Measurements from ENCODE around the gene RAD9A.
"Not testable (repeated sequence)": the region's sequence is repeated elsewhere in the genome, so short reads cannot be mapped to it uniquely, and the experiment has no call there.

The RAD9A gene

DNA sequence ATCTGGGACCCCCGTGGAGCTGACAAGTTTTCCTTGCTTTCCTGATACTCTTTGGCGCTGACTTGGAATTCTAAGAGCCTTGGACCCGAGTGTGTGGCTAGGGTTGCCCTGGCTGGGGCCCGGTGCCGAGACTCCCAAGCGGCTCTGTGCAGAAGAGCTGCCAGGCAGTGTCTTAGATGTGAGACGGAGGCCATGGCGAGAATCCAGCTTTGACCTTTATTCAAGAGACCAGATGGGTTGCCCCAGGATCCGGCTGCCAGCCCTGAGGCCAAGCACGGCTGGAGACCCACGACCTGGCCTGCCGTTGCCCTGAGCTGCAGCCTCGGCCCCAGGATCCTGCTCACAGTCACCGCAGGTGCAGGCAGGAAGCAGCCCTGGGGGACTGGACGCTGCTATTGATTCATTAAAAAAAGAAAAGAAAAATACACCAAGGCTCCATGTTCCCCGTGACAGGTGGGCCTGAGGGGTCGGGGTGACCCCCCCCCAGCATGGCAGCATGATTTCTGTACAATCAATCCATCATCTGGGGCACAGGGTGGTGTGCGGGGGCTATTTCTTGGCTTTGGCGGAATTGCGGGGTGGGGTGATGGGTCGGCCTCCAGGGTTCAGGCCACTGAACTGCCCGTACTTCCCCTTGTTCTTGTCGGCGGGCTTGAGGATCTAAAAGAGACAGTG is 6.3 kb downstream of the RAD9A start:
- no peak for DNase-seq

DNA sequence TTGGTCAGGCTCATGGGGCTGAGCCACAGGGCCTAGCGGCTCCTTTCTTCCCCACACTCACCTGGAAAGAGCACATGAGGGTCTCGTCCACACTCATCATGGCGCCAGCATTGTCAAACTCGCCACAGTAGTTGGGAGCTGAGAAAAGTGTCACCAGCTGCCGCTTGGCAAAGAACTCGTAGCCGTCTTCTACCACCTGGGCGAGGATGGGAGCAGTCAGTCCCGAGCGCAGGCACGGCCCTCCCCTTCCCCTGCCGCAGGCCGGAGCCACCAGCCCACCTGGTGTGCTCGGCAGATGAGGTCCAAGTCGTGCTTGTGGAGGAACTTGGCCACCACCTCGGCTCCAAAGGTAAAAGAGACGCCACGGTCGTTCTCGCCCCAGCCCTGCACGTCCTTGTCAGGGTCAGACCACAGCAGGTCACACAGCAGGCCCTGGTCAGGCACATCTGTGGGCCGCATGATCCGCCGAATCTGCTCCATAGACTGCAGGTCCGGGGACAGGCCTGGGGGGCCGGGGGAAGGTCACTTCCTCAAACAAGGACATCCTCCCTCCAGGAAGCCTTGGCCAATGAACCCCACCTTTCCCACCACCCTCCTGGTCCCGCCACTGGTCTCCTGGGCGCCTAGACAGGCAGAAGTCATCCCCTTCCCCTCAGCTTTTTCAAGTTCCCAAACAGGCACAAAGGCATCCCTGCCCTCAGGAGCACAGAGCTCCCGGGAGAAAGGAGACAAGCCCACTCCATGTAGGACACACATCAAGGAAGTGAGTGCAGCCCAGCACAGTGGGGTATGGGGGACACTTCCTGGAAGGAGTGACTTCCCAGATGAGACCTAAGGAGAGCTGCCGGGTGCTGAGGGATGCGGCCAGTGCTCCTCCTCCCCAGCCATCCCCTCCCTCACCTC is 7.1 kb downstream of the RAD9A start:
- DNase-seq: no peak

DNA sequence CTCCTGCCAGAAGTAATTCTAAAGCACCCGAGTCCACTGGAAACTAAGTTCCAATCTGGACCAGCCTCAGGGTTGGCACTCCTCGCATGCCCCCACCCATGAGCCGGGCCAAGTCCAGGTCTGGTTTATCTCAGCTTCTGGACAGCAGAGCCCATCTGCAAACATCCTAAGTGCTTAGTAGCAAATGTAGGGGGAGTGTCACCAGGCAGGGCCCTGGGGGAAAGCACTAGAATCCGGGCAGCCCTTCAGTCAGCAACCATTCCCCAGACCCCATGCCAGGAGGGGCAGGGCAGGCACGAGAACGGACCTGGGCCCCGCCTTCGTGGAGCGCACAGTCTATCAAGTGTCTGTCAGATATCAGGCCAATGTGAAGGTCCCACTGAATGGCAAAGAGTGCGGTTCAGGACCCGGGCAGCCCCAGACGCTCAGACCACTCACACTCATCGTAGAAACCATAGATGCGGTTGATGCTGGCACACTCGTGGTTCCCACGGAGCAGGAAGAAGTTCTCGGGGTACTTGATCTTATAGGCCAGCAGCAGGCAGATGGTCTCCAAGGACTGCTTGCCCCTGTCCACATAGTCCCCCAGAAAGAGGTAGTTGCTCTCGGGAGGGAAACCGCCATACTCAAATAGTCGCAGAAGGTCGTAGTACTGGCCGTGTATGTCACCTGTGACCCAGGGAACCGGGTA is 8.6 kb downstream of the RAD9A start:
- DNase-seq: no peak

DNA sequence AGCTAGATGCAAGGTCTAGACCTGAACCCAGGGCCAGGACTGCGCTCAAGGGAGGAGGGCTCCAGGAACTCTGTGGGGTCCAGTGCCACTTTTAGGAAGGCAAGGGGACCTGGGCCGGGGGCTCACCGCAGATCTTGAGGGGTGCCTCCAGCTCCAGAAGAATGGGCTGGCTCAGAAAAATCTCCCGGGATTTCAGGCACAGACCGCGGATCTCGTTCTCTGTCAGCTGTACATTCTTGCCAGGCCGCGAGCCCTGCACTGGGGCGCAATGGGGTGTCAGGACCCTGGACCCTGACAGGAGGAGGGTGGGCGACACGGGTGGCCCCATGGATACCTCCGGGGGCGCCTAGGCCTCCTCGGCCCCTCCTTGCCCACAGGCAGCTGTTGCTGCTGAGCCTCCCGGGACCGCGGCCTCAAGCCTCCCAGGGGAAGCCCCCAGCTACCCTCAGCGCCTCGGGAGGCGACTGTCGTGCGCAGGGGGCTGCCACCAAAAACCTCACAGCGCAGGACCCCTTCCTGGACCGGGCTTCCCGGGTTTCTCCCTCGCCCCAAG is 9.2 kb downstream of the RAD9A start:
- no peak for DNase-seq

DNA sequence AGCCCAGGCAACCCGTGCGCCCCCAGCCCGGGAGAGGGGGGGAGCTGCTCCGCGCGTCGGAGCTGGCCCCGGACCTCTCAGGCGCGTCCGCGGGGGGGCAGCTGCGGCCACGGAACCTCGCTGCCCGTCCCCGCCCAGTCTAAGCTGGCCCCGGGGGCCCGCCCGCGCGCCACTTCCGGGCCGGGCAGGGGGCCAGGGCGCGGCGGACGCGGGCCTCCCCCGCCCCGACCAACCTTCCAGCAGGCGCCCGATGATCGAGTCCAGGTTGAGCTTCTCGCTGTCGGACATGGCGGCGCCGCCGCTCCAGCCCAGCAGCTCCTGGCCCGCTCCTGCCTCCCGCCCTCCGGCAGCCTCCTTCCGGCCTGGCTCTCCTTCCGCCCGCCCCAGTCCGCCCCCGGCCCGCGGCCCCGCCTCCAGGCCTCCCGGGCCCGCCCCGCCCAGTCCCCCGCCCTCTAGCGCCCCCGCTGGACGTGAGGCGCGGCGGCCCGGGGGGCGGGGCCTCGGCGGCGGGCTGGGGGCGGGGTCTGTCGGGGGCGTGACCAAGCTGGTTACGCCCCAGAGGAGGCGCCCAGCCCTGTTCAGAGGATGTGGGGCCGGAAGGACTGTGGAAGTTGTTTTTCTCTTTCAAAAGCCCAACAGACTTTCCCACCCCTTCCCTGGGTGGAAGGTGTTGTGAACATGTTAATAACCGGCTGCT is 9.9 kb downstream of the RAD9A start, which contains the start of gene PPP1CA:
Gene PPP1CA (minus strand): TSS at position 364 of the 697 bp plus-strand sequence. CDS start 76 bp downstream, at position 288.
- peak; percentile 87 for DNase-seq

DNA sequence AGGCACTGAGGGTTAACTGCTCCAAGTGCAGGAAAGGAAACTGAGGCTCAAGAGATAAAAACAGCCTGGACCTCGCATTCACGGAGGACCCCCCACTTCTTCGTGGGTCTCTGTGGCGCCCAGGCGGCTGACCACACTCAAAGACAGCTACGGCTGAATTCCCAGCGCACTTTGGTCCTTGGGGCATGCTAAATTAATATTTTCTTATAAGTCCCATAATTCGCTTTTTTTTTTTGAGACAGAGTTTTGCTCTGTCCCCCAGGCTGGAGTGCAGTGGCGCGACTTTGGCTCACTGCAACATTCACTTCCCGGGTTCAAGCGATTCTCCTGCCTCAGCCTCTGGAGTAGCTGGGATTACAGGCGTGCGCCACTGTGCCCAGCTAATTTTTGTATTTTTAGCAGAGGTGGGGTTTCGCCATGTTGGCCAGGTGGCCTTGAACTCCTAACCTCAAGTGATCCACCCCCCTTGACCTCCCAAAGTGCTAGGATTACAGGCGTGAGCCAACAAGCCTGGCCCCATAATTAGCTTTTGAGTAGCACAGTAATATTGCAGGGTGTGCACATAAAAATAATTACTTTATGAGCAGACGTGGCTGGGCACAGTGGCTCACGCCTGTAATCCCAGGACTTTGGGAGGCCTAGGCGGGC is 10.5 kb downstream of the RAD9A start:
- not testable (repeated sequence) for DNase-seq

DNA sequence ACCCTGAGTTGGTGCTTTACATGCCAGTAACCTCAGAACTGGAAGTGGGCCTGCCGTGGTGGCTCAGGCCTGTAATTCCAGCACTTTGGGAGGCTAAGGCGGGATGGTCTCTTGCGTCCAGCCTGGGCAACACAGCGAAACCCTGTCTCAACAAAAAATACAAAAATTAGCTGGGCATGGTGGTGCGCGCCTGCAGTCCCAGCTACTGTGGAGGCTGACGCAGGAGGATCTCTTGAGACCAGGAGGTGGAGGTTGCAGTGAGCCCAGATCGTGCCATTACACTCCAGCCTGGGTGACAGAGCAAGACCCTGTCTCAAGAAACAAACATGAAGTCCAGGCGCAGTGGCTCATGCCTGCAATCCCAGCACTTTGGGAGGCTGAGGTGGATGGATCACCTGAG is 11.3 kb downstream of the RAD9A start:
- not testable (repeated sequence) for DNase-seq

DNA sequence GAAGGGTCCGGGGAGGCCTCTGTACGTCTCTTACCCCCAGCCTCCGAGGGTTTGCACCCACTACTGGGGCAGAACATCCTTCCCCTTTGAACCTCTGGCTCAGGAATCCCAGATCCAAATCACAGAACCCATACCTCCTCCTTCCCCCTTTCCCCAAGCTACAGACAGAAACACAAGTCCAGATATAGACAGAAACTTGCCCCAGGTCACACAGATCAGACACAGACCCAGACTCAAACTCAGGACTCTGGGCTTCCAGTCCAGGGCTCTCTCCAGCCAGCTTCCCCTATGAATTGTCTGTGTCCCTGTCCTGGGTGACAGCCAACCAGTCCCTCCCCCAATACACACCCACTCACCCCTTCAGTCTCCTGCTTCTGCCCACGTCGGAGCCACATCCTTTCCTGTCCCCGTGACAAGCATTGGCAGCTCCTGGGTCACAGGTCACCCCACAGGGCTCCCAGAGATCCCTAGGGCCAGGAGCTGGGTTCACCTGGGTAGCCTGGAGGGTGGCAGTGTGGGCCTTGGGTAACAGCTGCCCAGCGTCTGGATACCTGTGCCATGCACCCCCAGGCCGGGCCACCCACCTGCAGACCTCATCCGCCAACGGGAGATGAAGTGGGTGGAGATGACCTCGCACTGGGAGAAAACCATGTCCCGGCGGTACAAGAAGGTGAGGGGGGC is 12.9 kb downstream of the RAD9A start:
- peak; percentile 56 for DNase-seq

DNA sequence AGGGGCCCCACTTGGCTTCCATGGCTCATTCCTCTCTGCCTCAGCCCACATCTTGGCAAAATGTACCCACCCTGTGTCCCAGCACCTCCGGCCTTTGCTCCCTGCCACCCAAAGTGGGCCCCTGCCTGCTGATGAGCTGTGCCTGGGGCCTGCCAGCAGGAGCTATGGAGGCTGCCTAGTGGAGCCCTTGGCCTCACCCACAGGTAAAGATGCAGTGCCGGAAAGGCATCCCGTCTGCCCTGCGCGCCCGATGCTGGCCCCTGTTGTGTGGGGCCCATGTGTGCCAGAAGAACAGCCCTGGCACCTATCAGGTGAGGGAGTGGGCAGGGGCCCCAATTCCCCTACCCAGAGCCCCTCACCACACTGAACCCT is 13.4 kb downstream of the RAD9A start:
- no peak for DNase-seq

DNA sequence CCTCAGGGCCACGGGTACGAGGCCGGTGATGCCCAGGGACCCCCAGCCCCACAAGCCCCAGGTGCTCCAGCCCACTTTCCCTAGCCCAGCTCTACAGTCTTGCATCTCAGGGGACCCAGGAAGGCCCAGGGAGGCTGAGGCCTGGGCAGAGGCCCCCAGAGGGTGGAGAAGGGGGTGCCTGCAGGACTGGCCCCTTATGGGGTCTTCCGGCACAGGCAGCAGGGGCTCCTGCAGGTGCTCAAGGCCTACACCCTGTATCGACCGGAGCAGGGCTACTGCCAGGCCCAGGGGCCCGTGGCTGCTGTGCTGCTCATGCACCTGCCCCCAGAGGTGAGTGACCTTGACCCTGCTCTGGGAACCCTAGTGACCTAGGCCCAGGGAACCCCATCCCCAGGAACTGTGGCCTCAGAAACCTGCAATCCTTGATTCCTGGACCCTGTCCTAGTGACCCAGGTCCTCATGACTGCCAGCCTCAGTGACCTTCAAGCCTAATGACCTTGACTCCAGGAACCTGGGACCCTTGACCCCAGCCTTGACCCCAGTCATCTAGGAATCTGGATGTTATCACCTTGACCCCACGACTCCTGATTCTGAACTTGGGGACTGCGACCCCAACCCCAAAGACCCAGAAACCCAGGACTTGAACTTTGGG is 14.0 kb downstream of the RAD9A start:
- DNase-seq: no peak

DNA sequence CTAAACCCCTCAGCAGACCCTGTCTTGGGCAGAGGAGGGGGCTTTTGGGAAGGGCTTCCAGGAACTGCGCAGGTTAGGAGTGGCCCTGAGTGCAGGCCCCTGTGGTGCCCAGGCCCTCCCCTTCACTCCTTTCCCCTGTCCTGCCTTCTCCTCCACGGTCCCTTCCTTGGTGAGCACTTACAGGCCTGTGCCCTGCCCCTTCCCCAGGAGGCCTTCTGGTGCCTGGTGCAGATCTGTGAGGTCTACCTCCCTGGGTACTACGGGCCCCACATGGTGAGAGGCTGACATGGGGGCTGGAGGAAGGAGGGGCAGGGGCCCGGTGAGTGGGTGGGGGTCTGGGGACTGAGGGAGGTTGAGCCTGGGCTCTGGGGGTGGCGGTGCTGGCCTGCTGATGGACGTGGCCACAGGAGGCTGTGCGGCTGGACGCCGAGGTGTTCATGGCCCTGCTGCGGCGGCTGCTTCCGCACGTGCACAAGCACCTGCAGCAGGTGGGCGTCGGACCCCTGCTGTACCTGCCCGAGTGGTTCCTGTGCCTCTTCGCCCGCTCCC is 14.7 kb downstream of the RAD9A start:
- DNase-seq: no peak

DNA sequence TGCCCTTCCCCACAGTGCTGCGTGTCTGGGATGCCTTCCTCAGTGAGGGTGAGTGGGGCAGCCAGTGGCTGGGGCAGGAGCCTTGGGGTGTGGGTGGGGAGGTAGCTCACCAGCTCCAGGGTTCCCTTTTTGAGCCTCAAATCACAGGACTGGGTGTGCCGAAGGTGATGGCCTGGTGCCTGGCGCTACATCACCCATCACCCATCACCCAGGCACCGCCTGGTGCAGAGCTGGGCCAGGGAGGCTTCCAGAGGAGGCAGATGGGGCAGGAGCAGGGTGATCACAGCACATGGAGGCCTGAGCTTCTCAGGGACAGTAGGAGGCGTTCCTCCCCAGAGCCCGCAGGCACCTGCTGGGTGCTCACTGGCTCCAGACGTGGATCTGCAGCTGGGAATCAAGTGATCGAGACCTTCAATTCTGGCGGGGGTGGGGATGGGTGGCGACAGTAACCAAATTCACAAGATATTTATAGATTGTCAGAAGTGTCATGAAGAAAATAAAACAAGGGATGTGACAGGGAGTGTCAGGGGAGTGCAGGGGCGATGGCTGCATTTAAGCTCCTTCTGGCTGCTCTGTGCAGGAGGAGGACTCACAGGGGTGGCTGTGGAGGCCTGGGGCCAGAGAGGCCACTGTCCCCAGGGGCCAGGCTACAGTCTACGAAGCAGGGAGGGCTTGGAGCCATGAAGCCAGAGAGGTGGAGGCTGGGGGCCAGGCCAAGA is 15.3 kb downstream of the RAD9A start:
- no peak for DNase-seq

DNA sequence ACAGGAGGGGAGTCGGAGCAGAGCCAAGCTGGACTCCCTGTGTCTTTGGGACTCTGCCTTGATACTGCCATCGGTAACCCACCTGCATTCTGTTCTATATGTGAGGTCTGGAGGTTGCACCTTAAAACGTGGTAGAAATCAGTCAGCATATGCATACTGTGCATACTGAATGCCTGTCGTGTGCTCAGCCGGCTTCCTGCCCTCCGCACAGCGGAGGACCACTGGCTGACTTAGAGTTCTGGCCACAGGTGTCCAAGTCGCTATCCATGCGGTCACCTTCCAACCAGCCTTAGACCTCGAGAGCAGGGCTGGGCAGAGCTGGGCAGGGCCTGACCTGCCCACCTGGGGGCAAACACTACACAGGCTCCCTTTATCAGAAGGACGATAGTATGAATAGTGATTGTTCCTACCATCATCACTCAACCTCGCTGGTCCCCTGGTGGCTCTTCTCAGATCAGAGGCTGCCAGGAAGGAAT is 15.9 kb downstream of the RAD9A start:
- no peak for DNase-seq

DNA sequence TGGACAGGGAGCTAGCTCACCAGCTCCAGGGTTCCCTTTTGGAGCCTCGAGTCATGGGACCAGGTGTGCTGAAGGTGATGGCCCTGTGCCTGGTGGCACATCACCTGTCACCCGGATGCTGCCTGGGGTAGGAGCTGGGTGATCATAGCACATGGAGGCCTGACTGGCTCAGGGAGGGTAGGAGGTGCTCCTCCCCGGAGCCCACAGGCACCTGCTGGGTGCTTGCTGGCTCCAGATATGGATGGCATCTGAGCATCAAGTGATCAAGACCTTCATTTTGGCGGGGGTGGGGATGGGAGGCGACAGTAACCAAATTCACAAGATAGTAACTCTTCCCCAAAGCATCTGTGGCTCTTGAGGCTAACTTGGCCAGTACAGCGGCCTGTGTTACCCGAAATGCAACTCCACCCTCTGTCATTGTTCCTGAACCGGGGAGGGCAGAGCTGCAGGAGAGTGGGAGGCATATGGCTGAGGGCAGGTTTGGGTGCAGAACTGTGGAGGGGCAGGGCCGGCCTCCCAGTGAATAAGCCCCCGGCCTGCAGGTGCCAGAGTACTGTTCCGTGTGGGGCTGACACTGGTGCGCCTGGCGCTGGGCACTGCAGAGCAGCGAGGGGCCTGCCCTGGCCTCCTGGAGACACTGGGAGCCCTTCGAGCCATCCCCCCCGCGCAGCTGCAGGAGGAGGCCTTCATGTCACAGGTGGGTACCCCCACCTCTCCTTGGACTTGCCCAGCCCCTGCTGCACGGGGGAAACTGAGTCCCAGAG is 16.8 kb downstream of the RAD9A start:
- no peak for DNase-seq

DNA sequence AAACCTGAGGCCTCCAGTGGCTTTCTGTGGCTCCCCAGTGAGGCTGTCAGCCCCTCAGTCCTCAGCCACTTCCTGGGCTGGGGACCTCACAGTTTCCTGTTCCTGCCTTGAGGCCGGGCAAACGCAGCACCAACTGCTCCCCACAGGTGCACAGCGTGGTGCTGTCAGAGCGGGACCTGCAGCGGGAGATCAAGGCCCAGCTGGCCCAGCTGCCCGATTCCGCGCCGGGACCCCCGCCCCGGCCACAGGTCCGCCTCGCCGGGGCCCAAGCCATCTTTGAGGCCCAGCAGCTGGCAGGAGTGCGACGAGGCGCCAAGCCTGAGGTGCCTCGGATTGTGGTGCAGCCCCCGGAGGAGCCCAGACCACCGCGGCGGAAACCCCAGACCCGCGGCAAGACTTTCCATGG is 17.5 kb downstream of the RAD9A start:
- DNase-seq: peak; percentile 74

DNA sequence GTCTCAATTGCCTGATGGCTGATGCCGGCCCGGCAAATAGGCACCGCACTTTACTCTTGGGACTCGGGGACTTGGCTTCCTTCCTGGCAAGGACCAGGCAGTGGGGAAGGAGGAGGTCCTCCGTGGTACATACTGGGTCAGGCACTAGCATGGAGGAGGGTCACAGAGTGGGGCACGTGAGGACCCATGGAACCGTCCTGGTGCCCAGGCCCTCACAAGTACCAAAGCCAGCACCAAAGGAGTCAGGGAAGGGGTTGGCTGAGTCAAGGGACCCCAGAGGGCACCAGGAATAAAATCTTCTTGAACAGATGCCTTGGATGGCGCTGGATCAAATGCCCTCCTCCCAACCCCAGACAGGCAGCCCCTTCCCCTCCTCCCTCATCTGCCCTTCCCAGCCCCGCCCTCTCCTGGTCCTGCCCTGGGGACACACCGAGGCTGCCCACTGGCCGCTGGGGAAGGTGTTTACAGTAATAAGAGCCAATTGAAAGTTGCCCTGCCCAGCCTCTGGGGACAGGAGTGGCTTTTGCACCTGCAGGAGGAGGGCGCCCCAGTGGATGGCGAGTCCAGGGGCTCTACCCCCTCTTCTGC is 18.1 kb downstream of the RAD9A start:
- DNase-seq: no peak

DNA sequence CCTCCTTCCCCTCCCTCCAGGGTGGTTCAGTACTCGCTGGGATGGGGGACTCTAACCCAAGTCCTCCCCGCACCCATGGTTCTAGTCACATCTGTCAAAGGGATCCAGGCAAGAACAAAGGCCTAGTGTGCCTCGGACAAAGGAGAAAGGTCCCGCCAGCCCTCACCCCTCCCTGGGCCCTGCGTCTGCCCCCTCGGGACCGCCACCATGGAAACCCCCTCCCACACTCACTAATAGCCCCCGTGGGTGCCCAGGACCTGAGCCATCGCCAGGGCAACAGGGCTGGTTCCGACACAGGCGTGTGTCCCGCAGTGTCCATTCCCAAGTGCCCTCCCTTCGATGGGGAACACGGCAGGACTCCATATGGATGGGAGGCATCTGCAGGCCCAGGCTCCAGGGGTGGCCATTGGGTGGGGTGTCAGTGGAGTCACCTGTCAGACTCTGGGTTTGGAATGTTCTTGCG is 18.6 kb downstream of the RAD9A start:
- no peak for DNase-seq

DNA sequence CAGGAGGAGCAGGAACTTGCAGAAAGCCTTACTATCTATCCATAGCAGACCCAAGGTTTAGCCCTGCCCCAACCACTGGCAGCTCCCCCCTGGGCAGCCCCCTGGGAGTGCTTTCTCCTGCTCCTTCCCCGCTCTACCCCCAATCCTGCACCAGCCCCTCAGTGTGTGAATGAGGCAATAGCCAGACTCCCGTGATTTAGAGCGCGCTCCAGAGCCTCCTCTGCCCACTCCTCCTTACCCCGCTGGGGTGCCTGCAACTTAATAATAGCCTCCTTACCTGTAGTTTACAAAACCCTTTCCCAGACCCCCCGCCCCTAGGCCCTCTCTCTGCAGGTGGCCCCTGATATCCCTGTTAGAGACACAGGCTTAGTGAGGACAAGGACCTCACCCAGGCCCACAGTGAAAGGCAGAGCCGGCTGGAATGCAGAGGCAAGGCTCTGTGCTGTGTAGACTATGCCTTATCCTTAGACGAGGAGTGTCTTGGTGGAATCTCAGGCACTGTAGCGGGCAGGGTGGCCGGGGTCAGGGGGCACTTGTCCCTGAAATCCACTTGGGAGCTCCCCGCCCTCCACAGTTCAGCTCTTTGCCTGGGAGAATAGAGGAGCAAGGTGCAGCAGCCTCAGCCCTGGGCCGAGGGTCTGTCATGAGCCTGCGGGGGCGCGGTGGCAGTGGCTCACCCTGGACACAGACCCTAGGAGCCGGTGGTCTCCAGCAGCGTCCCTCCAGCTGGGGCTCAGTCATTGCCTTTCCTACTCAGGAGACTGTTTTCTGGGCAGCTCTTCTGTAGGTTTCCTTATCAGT is 19.4 kb downstream of the RAD9A start:
- DNase-seq: no peak
